GM23338 (cell line): ENCODE data around the gene LHX4.

Source experiments
- CREB1 ChIP-seq: fragments of 250-450 bp; sonication (Bioruptor Pico); IDR thresholded peaks from 2 replicates; pipeline ENCODE4 v1.5.0; 2020; ENCODE audit warnings: low read depth, mild to moderate bottlenecking, moderate library complexity
- CTCF ChIP-seq, 2 experiments: fragments of 200-600 bp in 1 of 2; sonication (generic) in 1 of 2; conservative IDR thresholded peaks; 2 replicates each; pipeline versions ENCODE4 v1.5.1 to v1.6.1; 2016 to 2017; ENCODE audit warnings: antibody characterized with exemption in 2 of 2, low read depth in 2 of 2, mild to moderate bottlenecking in 2 of 2, moderate library complexity in 1 of 2
- ETS1 ChIP-seq: IDR thresholded peaks from 2 replicates; pipeline ENCODE4 v1.6.1; 2016; ENCODE audit warnings: antibody characterized with exemption
- EZH2 ChIP-seq: fragments of 200-600 bp; sonication (generic); IDR thresholded peaks from one replicate; pipeline ENCODE4 v1.8.0; 2017; ENCODE audit warnings: antibody characterized with exemption, mild to moderate bottlenecking, low read depth; ENCODE audit not compliant: unreplicated experiment
- EZH2phosphoT487 ChIP-seq: fragments of 200-600 bp; sonication (generic); IDR thresholded peaks from one replicate; pipeline ENCODE4 v1.8.1; 2018; ENCODE audit warnings: antibody characterized with exemption; ENCODE audit not compliant: unreplicated experiment
- JUNB ChIP-seq: IDR thresholded peaks from one replicate; pipeline ENCODE4 v1.6.1; 2016; ENCODE audit warnings: antibody characterized with exemption; ENCODE audit not compliant: unreplicated experiment
- NANOG ChIP-seq: IDR thresholded peaks from 2 replicates; pipeline ENCODE4 v1.6.1; 2016; ENCODE audit warnings: antibody characterized with exemption, borderline replicate concordance
- POLR2AphosphoS5 ChIP-seq: IDR thresholded peaks from 2 replicates; pipeline ENCODE4 v1.6.1; 2016; ENCODE audit warnings: antibody characterized with exemption, low read depth
- REST ChIP-seq: IDR thresholded peaks from one replicate; pipeline ENCODE4 v1.6.1; 2018; ENCODE audit warnings: antibody characterized with exemption; ENCODE audit not compliant: unreplicated experiment
- ZNF114 ChIP-seq: fragments of 250-450 bp; sonication (Bioruptor Pico); IDR thresholded peaks from 2 replicates; pipeline ENCODE4 v1.5.0; 2020; ENCODE audit warnings: mild to moderate bottlenecking, moderate library complexity
- ZNF331 ChIP-seq: fragments of 250-450 bp; sonication (Bioruptor Pico); IDR thresholded peaks from 2 replicates; pipeline ENCODE4 v1.5.0; 2020; ENCODE audit warnings: low read depth, mild to moderate bottlenecking, moderate library complexity

GRCh38 chr1:180267761-180268555 lies 37.9 kb downstream of the LHX4 start:
- TF ChIP-seq CTCF (conservative IDR thresholded peaks at IDR 0.05; ENCODE audit: low read depth in 2 of 2): no peak
- no peak for TF ChIP-seq REST
- TF ChIP-seq EZH2phosphoT487: no peak
- no peak for TF ChIP-seq ZNF114 (CRISPR knock-in tag)
- no peak for TF ChIP-seq POLR2AphosphoS5
- TF ChIP-seq CREB1 (CRISPR knock-in tag): no peak
- TF ChIP-seq EZH2: no peak
- TF ChIP-seq JUNB: no peak
- no peak for TF ChIP-seq ETS1
- TF ChIP-seq NANOG: no peak
- TF ChIP-seq ZNF331 (CRISPR knock-in tag): no peak
